SH-SY5Y (cell line): ENCODE data around the gene BMPR1A.

Source experiments
- GATA2 ChIP-seq: IDR thresholded peaks from 2 replicates; pipeline ENCODE4 v1.6.1; 2011; ENCODE audit warnings: mild to moderate bottlenecking, low read depth, low read length
- GATA3 ChIP-seq: IDR thresholded peaks from 2 replicates; pipeline ENCODE4 v1.6.1; 2011; ENCODE audit warnings: low read depth, mild to moderate bottlenecking, low read length, moderate library complexity

DNA sequence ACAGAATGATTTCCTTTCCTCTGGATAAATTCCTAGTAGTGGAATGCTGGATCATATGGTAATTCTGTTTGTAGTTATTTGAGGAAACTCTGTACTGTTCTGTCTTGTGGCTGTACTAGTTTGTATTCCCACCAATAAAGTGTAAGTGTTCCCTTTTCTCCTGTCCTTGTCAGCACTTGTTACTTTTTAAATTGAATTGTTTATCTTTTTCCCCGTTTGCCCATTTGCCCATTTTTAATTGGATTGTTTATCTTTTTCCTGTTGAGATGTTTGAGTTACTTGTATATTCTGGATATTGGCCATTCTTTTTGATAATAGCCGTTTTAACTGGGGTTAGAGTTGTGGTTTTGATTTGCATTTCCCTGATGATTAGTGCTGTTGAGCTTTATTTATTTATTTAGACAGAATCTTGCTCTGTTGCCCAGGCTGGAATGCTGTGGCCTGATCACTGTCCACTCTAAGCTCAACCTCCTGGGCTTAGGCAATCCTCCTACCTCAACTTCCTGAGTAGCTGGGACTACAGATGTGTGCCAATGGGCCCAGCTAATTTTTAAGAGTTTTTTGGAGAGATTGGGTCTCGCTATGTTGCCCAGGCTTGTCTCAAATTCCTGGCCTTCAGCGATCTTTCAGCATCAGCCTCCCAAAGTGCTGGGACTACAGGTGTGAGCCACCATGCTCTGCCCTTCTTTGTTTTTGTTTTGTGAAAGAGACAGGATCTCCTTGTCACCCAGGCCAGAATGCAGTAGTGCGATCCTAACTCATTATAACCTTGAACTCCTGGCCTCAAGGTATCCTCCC, 23.0 kb downstream of the BMPR1A start:
- TF ChIP-seq GATA3 (no peak), GATA2 (no peak)
